Hippocampal formation (tissue), 2 donors: Measurements from ENCODE around the gene MPDZ.

Experiments
- DNase-seq, 2 donors: peaks; one replicate each; lab custom pipeline; 2025; lab: John Stamatoyannopoulos, UW

The MPDZ gene

DNA sequence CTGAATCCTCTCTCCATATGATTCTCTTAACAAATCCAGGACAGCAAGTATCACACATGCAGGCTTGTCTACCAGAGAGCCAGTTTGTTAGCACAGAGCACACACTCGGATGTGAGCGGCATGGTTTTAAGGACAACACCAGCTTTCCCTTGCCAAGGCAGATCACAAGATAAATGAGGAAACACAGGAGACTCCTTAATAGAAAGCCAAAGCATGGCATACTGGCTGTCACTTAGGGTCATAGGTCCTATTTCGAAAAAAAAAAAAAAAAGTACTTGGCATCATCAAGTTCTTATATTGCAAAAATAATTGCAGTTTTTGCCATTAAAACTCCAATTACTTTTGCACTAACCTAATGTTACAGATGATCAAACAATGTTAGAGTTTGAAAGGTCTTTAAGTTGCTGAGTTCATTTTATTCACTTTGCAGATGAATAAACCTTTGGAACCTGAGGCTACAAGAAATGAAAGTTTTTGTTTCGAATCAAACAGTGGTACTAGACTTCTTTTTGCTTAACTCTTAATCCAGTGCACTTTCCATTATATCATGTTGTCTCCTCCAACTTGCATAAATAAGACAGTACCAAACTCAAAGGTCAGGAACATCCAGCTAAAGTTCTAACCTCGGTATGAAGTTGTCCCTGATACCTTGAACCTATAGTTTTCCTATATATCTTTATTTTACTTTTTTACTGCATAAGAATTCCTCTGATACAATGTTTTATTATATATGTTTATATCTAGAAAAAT is 138.5 kb downstream of the MPDZ start:
- DNase-seq, result no peak

DNA sequence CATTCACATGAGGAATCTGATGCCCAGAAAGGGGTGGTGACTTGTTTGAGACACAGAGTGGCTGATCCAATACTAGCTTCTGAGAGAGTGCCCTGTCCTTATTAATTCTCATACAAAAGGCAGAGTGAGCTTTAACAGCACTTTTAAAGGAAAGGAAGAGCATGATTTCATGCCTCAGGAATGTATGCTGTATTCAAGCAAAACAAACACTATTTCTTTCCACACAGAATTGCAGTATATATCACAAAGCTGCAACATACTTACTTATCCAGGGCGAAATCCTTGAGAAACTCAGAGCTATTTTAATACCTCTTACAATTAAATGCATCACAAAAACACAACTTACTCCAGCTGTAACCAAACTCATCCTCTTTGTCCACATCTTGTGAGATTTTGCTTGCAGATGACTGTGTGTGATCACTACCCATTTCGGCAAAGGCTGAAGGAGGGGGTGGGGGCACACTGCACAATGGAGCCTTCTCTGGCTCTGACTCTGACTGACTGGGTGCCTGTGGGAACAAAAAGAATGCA is 139.8 kb downstream of the MPDZ start:
- peak; percentile 49 to 57 for DNase-seq

DNA sequence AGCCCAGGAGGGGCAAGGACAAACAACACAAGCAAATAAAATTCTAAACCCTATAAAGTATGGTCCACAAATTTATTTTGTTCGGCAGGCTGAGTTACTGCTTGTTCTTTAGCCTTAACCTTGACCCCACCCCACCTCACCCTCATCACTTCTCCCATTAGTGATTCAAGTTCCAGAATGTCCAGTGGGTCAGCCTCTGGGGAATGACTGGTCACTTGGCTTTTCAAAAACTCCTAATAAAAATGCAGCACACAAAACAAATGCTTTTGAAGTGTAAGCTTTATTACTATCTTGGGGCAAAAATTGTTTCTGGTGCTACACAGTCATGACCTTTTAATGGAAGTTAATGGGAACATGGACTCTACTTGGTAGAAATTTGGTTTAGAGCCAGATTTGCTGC is 142.1 kb downstream of the MPDZ start:
- DNase-seq, result no peak

DNA sequence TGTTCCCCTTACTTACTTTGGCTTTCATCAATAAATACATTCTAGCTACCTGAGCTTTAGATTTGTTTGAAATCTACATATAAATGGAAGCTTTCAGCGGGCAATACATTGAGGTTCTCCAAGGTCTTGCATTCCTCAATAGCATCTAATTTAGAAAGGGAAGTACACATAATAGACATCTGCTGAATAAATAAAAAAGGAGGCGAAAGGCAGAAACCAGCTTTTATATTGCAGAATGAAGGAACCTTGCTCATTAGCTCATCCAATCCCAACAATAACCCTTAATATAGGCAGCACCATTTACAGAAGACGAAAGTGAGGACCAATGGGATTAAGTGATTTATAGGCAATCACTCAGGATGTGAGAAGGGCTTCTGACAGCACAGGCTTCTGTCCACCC is 147.5 kb downstream of the MPDZ start:
- no peak for DNase-seq

DNA sequence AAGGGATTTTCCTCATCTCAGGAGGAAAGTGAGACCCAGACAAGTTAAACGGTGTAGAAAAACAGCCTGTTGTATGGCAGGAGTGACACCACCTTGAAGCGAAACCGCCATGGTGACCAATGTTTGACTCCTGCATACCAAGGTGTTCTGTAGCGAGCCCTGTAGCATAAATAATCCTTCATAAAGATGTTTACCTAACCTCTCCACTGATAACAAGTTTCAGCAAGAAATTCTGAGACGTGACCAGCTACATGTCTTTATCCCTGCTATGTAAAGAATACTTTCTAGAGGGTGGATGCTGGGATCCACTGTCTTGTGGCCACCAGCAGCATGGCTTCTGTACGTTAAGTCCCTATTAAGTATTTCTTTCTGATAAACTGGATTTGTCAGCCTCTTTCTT is 148.1 kb downstream of the MPDZ start:
- no peak for DNase-seq

DNA sequence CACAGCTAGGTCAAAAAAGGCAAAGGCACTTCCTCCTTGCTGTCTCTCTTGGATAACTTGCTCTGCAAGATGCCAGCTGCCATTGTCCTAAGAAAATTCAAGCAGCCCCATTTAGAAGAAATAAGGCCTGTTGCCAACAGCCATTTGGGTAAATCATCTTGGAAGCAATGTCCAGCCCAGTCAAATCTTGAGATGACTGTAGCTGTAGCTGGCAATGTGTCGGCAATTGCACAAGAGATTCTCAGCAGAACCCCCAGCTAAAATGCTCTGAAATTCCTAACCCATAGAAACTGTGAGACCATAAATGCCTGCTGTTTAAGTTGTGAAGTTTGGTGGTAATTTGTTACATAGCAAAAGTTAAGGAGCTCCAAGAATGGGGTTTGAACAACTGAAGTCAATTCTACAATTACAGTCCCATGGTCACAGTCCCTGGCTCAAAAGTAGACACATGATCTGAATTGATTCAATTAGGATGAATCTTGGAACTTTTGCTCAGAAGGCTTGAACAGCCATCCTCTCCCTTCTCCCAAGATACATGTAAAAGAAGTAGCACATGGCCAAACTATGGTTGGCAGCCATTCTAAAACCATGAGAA is 151.1 kb downstream of the MPDZ start:
- no peak for DNase-seq

DNA sequence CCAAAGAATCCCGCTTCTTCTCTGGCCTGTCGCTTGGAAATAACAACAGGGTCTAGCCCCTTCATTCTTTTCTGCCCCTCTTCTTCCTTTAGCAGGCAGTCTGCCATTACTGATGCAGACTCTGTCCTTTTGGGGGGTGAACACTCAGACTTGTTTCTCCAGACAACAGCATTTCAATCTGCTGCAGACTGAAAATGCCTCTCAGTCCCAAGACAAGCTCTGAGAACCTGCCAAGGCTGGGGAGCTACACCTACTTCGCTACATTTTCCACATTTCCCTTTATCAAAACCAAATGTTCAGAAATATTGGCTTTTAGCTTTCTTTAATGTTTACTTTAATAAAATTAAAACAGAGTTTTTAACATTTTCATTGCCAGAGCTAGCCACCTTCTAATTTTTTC is 152.4 kb downstream of the MPDZ start:
- no peak for DNase-seq

DNA sequence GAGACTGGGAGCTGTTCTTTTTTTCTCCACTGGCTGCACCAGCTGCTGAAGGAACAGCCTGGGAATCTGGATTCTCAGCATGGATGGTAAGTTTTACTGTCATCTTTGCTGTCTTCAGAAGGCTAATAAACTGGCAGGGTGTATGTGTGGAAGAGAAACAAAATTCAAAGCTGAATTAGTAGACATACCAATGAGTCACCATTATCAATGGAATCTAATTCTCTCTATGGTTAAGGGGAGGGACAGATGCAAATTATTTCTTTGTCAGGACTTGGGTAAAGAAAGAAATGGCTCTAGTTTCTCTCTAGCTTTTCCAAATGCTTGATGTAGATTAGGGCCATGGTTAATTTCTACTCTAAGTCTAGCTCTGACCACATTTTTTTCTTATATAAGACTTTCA is 154.2 kb downstream of the MPDZ start:
- no peak for DNase-seq

DNA sequence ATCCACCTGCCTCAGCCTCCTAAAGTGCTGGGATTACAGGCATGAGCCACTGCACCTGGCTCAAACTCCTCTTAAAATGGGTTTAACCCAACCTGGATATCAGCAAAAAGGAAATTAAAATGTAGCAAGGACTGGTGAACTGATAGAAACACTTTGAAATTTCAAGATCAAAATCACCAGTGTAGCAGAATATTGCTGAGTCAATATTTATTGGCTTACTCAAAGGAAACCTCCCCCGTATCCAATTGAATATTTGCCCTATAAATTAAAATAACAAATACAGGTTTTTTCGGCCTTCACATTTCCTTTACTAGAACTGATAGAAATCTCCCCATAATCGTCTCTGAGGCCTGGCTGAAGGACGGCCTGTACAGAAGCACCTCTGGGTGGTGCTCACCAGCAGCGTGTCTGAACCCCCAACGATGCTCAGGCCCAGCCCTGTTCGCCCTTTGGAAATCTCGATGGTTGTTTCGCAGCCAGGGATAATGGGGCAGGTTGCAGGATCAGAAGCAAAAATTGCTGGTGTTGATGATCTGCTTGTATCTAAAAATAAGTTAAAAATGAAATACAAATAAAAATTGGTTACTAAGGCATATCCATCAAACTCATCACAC is 156.6 kb downstream of the MPDZ start:
- DNase-seq, result no peak

DNA sequence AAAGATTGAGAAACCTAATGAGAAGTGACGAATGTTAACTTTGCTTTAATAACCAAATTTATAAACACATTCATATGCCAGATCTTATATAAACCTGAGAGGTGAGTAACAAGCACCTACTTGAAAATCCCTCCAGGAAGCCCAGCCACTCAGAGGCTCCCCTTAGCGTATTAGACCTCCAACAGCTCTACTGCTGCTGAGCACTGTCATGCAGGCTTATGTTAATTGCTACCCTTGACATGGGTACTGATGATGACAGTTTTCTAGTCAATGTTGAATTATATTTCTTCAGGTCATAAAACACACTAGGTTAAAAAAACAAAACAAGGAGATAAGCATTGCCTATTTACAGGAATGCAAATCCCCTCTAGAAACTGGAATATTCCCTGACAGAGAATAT is 161.2 kb downstream of the MPDZ start:
- no peak for DNase-seq

DNA sequence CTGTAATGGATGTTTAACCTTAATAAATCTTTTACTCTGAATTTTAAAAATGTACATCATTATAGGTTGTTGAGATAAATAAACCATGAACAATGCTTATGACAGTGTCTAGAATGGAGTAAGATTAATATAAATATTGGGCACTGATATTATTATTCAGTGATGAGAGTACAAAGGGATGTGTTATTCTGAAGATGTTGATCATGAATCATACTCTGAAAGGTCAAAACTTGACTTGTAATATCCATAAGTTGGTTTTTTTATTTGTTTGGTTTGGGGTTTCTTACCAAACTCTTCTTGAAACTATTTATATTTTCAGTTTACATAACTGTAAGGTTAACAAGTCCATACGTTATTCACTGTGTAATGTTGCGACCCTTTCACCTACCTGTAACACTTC is 163.2 kb downstream of the MPDZ start:
- DNase-seq, result no peak

DNA sequence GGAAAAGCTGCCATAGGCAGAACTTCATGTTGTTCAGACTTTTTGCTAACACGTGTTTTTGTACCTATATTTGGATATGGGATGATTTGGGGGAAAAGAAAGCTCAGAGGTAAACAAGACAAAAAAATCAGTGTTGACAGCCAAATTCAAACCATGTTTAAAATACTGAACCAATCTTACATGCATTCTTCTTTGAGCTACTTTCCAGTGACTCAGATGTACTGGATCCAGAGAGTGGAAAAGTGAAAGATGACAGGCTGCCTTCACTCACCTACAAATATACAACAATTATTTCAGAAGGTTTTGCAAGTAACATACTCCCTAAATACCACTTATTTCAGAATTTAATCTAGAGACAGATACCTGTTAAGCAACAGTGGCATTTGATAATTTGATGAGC is 165.7 kb downstream of the MPDZ start:
- DNase-seq, result no peak

DNA sequence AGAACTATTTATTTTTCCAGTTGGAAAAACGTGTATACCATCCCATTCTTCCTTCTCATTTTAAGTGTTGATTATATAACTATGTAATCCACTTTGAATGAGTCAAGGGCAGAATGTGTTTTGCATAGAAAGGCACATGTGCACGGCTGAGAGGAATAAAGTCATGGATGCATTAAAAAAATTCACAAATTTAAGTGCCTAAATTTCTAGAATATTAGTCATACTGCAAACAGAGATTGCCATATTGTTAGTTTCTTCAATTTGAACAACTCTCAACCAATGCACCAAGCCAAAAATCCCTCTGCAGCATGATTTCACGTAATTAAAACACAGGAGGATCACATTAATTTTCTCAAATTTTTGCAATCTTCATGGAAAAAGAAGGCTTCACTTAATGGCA is 166.3 kb downstream of the MPDZ start:
- DNase-seq, result no peak

DNA sequence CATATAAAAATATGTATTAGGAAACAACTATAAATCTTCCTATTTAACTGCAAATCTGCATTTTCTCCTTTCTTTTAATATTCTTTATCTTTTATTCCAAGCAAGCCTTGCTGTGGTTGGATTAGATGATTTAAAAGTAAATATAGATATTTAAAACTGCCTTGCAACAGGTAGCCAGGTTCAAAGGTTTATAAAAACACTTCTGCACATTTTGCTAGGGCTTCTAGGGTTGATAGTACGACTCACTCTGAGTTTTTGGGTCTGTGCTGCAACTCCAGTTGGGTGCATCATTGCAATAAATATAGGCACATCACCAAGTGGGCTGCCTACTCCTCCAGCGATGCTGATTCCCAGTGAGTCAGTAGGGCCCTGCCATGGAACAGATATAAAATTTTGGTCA is 167.7 kb downstream of the MPDZ start:
- no peak for DNase-seq

DNA sequence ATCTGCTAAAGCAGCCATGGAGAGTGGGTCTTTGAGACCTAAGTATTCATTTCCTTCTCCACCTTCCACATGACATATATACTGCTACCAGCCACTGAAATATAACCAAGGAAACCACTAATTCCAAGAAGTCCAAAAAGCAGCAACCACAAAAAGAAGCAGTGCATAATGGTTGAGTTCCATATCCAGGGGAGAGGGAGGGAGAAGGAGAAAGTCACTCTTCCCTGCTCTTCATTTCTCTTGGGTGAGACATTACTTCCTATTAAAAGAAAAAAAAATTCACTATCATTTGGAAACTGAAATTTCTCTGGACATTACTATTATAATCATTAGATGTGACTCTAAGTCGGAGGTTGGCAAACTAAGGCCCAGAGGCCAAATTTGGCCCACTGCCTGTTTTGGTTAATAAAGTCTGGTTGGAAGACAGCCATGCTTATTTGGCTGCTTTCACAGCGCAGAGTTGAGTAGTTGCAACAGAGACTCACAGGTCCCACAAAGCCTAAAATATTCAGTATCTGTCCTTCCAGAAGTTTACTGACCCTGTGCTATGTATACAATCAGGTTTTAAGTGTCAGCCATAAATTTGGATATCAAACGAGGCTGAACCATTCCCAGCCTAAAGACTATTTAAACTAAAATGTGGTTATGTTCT is 168.6 kb downstream of the MPDZ start:
- peak; percentile 5 to 46 for DNase-seq

DNA sequence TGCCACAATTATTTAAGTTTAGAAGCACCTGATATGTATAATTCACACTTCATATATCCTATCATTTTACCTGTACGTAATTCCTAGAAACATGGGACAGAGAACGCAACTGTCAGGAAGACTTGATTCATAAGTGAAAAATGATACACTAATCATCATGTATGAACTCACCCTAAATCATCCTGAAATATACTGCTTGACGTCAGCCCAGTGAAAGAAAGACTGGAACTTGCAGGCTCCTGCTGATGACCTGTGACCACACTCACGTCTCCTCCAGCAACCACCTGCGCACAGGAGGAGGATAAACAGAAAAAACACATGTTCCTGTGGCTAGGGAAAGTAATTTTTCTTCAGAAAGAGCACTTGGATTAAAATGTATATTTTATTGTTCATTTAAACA is 169.7 kb downstream of the MPDZ start:
- DNase-seq, result no peak

DNA sequence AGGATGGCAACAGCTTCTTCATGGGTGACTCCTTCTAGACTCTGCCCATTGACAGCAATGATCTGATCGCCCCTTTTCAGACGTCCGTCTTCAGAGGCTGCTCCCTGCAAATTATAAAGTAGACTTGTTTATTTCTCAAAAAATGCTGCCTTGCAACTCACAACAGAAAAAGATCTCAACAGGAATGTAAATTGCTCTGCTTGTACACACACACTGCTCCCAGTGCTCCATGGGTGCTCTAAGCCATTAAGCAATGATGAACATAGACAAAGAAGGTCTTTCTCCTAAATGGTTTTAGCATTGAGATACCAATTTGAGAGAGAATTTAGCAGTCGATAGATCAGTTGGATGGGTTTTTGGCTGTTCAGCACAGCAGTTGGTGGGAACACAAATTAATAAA is 172.5 kb downstream of the MPDZ start:
- DNase-seq, result no peak

DNA sequence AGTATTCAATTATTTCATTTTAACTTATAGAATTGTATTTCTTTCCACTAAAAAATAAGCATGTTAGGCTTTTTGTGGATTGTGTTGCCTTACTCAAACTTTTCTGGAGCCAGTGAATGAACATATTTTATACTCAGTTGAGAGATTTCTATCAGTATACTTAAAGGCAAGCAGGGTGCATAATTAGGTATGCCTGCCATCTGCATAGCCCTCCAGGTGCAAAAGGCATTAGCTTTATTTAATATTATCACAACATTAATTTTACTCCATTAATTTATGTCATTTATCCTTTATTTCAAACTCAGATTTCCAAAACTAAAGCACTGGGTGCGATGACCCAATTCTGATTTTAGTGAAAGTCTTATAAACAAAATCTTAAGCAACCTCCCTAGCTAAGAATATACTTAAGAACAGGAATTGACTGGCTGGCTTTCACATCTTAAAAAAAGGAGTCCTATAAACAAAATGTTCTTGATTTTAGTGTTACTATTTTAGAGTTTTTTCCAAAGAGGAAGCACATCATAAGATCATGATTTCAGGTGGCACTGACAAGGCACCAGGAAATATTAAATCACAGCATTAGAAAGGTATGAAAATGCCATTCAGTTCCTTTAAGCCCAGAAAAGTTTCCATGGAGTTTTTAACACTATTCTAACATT is 178.4 kb downstream of the MPDZ start:
- no peak for DNase-seq

DNA sequence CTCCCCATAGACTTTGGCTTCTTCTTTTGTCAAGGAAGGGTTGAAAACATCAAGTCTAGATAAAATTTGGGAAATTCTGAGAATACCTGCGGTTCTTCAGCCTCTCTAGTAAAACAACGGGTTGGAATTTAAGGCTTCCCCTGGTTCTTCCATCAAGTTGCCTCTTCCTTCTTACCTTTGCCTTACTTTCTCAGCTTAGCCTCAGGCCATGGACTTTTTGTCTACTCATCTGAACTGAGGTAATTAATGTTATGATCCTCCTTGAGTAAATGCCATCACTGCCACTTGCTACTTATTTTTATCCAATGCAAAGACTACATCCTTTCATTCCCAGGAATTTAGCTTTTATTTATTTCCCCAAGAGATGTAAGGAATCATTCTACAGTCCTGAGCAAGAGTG is 184.4 kb downstream of the MPDZ start:
- no peak for DNase-seq

DNA sequence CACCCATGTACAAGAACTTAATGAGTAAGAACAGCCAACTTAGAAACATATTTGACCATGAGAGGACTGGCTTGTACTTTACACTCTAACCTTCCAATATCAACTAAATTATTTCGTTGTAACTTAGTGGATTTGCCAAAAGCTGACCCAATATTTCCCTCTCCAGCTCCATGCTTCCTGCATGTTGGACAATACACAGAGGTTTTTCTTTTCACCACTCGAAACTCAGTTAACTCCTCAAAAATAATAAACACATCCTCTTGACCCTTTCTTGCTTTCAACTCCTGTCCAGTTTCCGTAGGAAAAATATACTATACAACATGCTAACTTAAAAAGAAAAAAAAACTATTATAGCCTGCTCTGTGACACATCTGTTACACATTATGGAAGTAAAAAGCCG is 188.9 kb downstream of the MPDZ start:
- DNase-seq, result no peak

DNA sequence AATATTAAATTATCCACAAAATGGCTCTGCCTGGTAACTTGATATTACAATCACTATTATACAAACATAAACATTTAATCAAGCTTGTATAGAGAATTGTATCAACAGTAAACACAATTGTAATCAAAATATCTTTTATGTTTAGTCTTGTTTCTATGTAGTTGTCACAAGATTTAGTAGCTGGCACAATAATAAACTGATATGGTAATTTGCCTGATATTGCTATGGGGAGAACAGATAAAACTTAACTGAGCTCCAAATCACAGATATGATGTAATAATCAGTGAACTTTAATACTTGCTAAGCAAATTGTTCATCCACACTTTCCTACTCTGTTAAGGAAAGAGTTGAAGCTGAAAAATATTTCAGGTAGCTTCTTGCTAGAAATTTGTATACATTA is 189.8 kb downstream of the MPDZ start:
- DNase-seq, result no peak

DNA sequence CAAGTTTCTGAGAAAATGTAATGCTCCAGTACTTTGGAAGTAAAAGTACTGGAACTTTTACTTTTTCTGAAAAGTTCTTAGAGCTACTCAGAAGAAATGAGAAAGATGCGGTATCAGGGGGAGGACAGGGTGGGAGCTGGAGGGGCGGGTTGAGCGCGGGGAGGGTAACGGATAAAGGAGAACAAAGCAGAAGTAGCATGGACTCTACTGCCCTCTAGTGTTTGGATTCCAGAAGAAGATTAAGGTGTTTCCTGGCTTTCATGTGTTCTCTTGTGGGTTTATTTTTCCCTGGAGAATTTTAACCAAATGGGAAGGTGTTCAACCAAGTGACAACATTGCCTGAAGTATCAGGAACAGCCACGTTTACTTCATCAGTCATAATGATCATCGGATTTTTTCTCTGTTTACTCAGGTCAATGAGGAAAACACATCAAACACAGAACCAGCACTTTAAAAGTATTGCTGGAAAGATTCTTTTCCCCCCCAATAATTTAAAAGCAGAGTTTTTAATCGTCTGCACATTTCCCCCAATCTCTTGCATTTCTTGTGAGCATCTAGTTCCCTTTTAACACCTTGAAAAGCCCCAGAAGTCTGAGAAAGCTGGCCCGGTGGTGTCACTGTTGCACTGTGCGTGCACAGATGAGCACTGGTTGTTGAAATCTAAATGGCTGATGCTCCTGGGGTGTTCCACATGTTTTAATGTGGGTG is 190.6 kb downstream of the MPDZ start:
- peak; percentile 8 to 42 for DNase-seq
